Ovary (tissue), 9 donors: ENCODE results near the gene ZNF629. TPM values are rescaled to one million over a fixed set of nuclear protein-coding genes. Genes with fewer than 3 reads are reported as not detected.
A peak's percentile ranks its signal among the peaks of the same experiment; 100 is the strongest.

ENCODE experiments used
- DNase-seq, 5 donors: peaks; one replicate each; pipeline ENCODE4 v3.0.0-alpha.2; 2019 to 2020
- H3K27ac ChIP-seq, 2 donors: fragments of 200-600 bp; one replicate each; pipeline versions ENCODE4 v1.5.1 to v1.8.0; 2019 to 2022
- H3K27me3 ChIP-seq: fragments of 200-600 bp; one replicate; pipeline ENCODE4 v1.8.0; 2022
- H3K36me3 ChIP-seq: fragments of 200-600 bp; sonication (generic); one replicate; pipeline ENCODE4 v1.5.1; 2019
- H3K4me1 ChIP-seq: one replicate; pipeline ENCODE4 v1.8.1; 2013; ENCODE audit warnings: mild to moderate bottlenecking, moderate library complexity; ENCODE audit not compliant: insufficient read depth
- H3K4me3 ChIP-seq: fragments of 200-600 bp; sonication (generic); one replicate; pipeline ENCODE4 v1.5.1; 2017
- H3K9me3 ChIP-seq, 2 donors: fragments of 200-600 bp in 1 of 2; sonication (generic) in 1 of 2; one replicate each; pipeline versions ENCODE4 v1.5.1 to v1.8.1; 2013 to 2019; ENCODE audit warnings: mild to moderate bottlenecking in 1 of 2, moderate library complexity in 1 of 2
- EP300 ChIP-seq: sonication (generic); formaldehyde crosslinking; IDR thresholded peaks from one replicate; pipeline ENCODE4 v1.6.1; 2017; ENCODE audit warnings: antibody characterized with exemption
- POLR2A ChIP-seq: fragments of 450-650 bp; IDR thresholded peaks from one replicate; pipeline ENCODE4 v1.6.1; 2017; ENCODE audit warnings: antibody characterized with exemption, mild to moderate bottlenecking, moderate library complexity
- WGBS, 3 donors: extraction: QIAGEN DNeasy Blood & Tissue Kit in 1 of 3; methylation state at CpG; one replicate each; pipeline versions ENCODE4 v1.1.5 to v1.1.7; 2013 to 2017; 5-methylcytosine and 5-hydroxymethylcytosine counted together
- intact Hi-C, 4 donors: fragments of 100-400 bp; cut with DNase I; formaldehyde crosslinking; loops; one replicate each; pipeline versions ENCODE4 v1.11.0 to v1.15.1; 2022 to 2023
- polyA plus RNA-seq, 2 donors: library from polyadenylated mRNA; stranded (reverse); fragments of 200-250 nt in 1 of 2; fragments of 350-450 nt in 1 of 2; fragmentation: Illumina TruSeq in 1 of 2; extraction: RNeasy Lipid Tissue Mini Kit (QIAGEN cat#74804) in 1 of 2; gene quantifications; one replicate each; pipeline ENCODE4 v1.2.3, GENCODE V29; 2013 to 2014
- total RNA-seq, 7 donors: library from RNA; depleted of rRNA in 2 of 7; stranded (reverse); fragments of >200 nt in 2 of 7; fragmentation: NEBNext Ultra II Directional in 3 of 7; extraction: Animal tissue kit (Norgen Biotek cat#: 25700) in 3 of 7; gene quantifications; one replicate each; pipeline versions ENCODE4 v1.1.0 to v1.2.4, GENCODE V29; 2016 to 2023
- TF ChIP-seq, protein P1 (sequence below), 3 donors: fragments of 450-650 bp in 2 of 3; fragments of 200-600 bp in 1 of 3; IDR thresholded peaks; one replicate each; pipeline versions ENCODE4 v1.5.1 to v1.8.0; 2016 to 2022; ENCODE audit warnings: antibody characterized with exemption in 3 of 3, mild to moderate bottlenecking in 1 of 3
- donor health status: DM: no; HTN: no; CAD: no; lungs with moderate emphysema.
- donor health status: DM: no; HTN: no; CAD: no.
- donor health status: Bipolar disorder and iron deficiency.
- donor health status: DM: yes; HTN: yes; CAD: no.
- donor health status: DM: no; HTN: no; CAD: no.
- donor health status: DM: yes; HTN: yes; CAD: no.

ZNF629 gene
- total and polyA plus RNA-seq, 9 donors: 8.2 to 26.3 (median 19.9) TPM

DNA sequence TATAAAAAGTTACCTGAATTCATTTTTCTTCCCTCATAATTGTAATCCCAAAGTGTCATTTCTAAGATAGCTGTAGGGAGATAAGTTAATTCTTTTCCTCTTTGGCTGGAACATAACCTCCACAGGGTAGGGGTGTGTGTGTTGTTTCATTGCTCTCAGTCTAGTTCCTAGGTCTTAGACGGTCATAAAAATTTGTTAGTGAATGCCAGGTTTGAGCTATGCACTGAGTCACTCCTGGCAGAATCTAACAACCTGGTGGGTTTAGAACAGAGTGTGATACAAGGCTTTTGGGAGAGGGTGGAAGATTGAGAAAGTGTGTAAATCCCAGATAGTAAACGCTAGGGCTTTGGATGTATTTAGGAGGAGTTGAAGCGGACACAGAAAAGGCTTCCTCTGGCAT lies 39.7 kb downstream of the ZNF629 start:
- intact Hi-C loops: no loop called here
- no peaks in the 10 kb centered on the region for H3K4me1 ChIP-seq
- peak overlapping the region in 1 of 2 donors; percentile 73 for H3K27ac ChIP-seq
- H3K36me3 ChIP-seq: no peaks in the 10 kb centered on the region
- WGBS, 3 donors: 19 to 25% (median 21%) methylated on average over 3 of the region's 3 CpGs
- DNase-seq: no peak
- H3K9me3 ChIP-seq: no peaks in the 10 kb centered on the region
- peak overlapping the region; percentile 91 for H3K4me3 ChIP-seq
- TF ChIP-seq, protein P1, sequence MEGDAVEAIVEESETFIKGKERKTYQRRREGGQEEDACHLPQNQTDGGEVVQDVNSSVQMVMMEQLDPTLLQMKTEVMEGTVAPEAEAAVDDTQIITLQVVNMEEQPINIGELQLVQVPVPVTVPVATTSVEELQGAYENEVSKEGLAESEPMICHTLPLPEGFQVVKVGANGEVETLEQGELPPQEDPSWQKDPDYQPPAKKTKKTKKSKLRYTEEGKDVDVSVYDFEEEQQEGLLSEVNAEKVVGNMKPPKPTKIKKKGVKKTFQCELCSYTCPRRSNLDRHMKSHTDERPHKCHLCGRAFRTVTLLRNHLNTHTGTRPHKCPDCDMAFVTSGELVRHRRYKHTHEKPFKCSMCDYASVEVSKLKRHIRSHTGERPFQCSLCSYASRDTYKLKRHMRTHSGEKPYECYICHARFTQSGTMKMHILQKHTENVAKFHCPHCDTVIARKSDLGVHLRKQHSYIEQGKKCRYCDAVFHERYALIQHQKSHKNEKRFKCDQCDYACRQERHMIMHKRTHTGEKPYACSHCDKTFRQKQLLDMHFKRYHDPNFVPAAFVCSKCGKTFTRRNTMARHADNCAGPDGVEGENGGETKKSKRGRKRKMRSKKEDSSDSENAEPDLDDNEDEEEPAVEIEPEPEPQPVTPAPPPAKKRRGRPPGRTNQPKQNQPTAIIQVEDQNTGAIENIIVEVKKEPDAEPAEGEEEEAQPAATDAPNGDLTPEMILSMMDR (IDR thresholded peaks at IDR 0.05): no peak
- no peak for TF ChIP-seq POLR2A
- no peak for TF ChIP-seq EP300
- no peaks in the 10 kb centered on the region for H3K27me3 ChIP-seq

DNA sequence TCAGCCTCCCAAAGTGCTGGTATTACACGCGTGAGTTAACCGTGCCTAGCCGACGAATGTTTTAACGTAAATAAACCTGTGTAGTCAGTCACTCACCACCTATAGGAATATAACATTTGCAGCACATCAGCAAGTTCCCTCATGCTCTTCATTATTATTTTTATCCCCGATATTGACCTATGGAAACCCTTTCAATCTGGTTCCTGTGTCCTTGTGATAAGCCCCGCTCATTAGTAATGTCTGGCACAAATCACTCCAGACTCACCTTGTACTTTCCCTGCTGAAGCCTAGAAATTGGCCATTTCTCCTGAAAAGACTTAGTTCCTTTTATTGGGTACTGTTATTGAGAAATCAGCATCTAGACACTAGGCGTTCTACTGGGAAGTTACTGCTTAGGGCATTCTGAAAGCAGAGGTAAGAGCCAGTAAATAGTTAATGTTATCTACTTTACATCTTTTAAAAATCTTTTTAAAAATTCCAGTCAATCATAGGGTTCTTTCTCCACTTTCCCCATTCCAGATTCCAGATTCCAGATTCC lies 40.3 kb downstream of the ZNF629 start:
- Histone ChIP-seq H3K9me3 (no peaks in the 10 kb centered on the region), H3K4me1 (no peaks in the 10 kb centered on the region), H3K27me3 (no peaks in the 10 kb centered on the region), H3K36me3 (no peaks in the 10 kb centered on the region), H3K27ac (no peak overlapping the region), H3K4me3 (no peak overlapping the region)
- 81 to 90% (median 83%) methylated on average over 9 of the region's 9 CpGs for WGBS, 3 donors
- DNase-seq: no peak
- TF ChIP-seq EP300 (no peak), POLR2A (no peak)
- TF ChIP-seq, protein P1 (IDR thresholded peaks at IDR 0.05): no peak
- intact Hi-C loops: no loop called here

DNA sequence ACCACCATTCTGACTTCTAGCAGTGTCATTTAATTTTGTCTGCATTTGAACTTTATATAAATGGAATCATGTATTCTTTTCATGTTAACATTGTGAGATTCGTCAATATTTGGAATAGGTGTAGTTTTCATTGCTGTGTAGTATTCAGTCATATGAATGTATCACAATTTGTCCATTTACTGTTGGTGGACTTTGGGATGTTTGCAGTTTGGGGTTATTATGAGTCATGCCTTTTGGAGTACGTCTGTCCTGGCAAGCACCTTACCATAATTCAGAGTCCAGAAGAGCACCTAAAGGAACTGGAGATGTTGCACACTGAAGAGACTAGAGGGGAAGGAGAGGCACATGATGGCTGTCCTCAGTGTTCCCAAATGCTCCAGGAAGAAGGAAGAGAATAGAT lies 41.9 kb downstream of the ZNF629 start:
- TF ChIP-seq, protein P1 (IDR thresholded peaks at IDR 0.05): no peak
- TF ChIP-seq EP300 (no peak), POLR2A (no peak)

DNA sequence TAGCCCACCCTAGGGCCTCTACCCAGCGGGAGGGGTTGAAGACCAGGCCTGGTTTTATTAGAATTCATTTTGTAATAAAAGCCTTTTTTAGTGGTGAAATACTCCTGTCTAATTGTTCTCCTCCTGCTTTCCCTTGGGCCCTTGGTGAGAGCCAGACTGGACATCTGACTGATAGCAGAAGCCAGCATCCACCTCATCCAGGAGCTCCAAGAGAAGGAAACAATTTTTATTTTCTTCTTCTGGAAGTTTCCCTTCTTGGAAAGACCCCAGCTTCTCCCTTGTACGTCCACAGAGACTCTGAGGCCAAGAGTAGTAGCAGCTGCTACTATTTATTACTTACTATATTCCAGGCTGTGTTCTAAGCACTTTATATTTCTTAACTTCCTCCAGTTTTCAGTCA lies 42.8 kb downstream of the ZNF629 start:
- no peak for DNase-seq
- Histone ChIP-seq H3K36me3 (no peaks in the 10 kb centered on the region), H3K9me3 (no peaks in the 10 kb centered on the region), H3K4me3 (no peak overlapping the region), H3K27me3 (no peaks in the 10 kb centered on the region), H3K27ac (no peak overlapping the region), H3K4me1 (peaks cover 4% of the 10 kb centered on the region)
- intact Hi-C loops: no loop called here
- WGBS, 3 donors: 60 to 68% (median 63%) methylated on average over 2 of the region's 2 CpGs
- TF ChIP-seq EP300 (no peak), POLR2A (no peak)
- TF ChIP-seq, protein P1 (IDR thresholded peaks at IDR 0.05): no peak

More for the DNA sequence above, 41.9 kb downstream of the ZNF629 start:
- H3K4me1 ChIP-seq: peaks cover 4% of the 10 kb centered on the region
- no peaks in the 10 kb centered on the region for H3K36me3 ChIP-seq
- intact Hi-C loops: no loop called here
- H3K4me3 ChIP-seq: no peak overlapping the region
- H3K9me3 ChIP-seq: no peaks in the 10 kb centered on the region
- WGBS, 3 donors: 66 to 80% (median 79%) methylated on average over 2 of the region's 2 CpGs
- H3K27me3 ChIP-seq: no peaks in the 10 kb centered on the region
- no peak overlapping the region for H3K27ac ChIP-seq
- no peak for DNase-seq
